Stimulated activated CD4-positive, alpha-beta T cell treated with anti-CD3 and anti-CD28 coated beads, Interleukin-15, amount 100 ng/mL, for 48 hours (primary cell): ENCODE measurements around the gene CEPT1.
"Not testable (repeated sequence)": the region's sequence is repeated elsewhere in the genome, so short reads cannot be mapped to it uniquely, and the experiment has no call there.

Experiments used
- DNase-seq, 2 donors: peaks; one replicate each; pipeline ENCODE4 v3.0.0-alpha.2; 2020; ENCODE audit warnings: low read depth in 2 of 2

CEPT1 gene

DNA sequence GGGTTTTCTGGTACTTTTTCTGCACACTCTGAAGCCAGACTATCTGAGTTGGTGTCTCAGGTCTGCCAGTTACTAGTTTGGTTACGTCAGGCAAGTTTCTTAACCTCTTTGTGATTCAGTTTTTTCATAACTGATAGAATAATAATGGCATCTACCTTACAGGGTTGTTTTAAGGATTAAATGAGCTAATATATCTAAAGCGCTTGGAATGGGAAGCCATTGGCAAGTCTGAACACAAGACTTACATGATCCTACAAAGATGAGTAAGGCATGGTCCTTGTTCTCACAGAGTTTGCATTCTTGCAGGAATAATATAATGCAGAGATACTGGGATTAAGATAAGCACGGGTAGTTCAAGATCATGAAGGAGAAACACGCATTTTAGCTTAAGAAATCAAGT, 69.6 kb downstream of the CEPT1 start:
- no peak for DNase-seq

- no peak for DNase-seq
Measured at GRCh38 chr1:111211921-111212320, 71.9 kb downstream of the CEPT1 start.

DNA sequence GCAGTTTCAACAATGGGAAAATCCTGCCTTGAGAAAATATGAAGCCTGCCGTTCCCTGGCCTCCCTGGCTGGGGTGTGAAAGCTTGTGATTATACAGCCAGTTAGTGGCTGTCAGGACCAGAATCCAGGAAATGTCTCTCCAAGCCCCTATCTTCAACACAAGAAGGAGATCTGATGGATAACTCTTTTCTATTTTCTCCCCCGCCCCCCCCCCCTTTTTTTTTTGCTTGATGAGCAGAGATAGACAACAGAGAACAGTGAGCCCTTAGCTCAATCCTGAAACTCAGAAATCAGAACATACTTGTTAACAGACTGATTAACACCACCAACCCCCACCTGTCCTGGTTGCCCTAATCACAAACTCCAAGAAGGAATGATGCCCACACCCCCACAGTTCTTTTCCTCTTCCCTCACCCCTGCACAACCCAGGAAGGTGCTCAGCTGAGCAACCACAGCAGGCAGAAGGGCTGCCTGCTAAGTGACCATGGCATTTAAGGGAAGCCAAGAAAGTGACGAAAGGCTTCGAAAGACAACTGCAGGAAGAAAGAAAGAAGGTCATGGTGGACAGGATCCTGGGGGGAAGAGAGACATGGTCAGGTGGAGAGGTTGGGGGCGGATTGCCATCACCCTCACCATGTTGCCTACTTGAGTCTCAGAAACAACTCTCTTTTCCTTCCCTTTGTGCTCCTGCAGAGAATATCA, 72.8 kb downstream of the CEPT1 start:
- no peak for DNase-seq

GRCh38 chr1:111213412-111213811, 73.4 kb downstream of the CEPT1 start:
- no peak for DNase-seq

DNA sequence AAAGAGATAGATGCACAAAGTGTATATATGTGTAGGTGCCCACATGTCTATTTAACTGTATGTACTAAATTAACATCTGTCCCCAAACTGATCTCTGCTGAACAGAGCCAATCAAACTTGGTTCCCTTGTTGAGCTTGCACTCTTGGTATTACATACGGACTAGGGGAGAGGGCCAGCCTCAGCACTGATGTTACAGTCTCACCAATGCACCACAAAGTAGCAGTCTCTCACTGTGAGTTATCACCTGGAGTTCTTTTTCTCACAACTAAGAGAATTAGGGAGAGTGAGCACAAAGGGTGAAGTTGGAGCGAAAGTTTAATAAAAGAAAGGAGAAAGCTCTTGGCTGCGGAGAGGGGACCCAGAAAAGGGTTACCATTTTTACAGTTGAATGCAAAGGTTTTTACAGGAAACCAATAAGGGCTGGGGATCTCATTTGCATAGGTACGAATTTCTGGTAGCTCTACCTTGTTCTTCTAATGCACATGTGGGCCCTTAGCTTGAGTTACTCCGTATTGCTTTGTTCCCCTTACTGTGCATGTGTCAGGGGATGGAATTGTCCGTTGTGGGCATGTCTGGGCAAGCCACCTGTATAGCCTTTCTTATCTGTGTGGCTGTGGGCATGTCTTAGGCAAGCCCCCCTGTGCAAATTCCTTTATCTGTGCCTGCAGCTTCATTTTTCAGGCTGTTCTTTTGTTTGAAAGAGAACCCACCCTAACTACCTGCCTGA, 74.2 kb downstream of the CEPT1 start:
- DNase-seq: no peak

GRCh38 chr1:111214884-111215283, 74.9 kb downstream of the CEPT1 start:
- peak in 1 of 2 donors; percentile 49 for DNase-seq

DNA sequence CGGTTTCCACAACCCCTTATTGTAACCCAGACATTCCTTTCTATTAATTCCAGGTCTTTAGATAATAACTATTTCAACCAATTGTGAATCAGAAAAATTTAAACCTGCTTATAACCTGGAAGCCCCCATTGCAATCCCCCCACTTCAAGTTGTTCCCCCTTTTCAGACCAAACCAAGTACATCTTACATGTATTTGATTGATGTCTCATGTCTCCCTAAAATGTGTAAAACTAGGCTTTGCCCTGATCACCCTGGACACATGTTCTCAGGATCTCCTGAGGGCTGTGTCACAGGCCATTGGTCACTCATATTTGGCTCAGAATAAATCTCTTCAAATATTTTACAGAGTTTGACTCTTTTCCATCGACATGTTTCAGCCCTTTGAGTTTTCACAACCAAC, 75.3 kb downstream of the CEPT1 start:
- DNase-seq: not testable (repeated sequence)

DNA sequence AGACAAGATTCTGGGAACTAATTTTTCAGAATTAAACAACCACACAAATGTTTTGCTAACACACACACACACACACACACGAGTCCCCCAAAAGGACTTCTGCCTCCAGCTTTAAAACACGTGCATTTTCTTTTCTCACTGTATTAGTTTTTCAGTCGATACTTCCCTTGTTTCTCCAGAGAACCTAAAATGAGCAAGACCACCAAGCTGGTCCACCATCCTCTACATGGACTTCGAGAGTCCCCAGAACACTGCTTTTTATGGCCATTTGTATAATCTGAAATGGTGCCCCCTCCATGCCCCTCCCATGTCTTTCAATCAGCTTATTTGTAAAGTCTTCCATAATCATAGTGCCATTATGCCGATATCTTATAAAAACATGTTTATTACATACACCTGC, 76.7 kb downstream of the CEPT1 start:
- DNase-seq: no peak

GRCh38 chr1:111217183-111217910, 77.3 kb downstream of the CEPT1 start:
- no peak for DNase-seq

DNA sequence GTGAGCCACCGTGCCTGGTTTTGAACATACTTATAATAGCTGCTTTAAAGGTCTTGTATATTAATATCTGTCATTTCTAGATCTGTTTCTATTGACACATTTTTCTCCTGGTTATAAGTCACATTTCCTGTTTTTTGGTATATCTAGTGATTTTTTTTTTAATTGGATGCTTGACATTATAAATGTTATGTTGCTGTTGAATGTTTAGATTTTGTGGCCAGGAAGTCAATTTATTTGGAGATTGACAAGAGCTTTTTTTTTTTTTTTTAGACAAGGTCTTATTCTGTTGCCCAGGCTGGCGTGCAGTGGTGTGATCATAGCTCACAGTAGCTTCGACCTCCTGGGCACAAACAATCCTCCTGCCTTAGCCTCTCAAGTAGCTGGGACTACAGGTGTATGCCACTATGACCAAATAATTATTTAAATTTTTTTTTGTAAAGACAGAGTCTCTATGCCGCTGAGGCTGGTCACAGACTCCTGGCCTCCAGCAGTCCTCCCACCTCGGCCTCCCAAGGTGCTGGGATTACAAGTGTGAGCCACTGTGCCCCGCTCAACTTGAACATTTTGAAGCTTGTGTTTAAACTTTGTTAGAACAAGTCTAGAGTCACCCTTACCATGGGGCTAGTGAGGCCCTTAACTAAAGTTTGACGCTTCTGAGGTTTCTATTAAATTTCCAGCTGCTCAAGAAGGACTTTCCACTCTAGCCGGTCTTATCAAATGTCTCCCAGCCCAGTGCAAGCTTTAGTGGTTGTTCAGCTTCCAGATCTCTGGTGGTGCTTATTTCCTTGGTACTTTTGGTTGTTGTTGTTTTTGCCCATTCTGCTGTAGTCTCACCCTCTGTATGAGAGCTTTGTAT, 78.9 kb downstream of the CEPT1 start:
- DNase-seq: no peak

DNA sequence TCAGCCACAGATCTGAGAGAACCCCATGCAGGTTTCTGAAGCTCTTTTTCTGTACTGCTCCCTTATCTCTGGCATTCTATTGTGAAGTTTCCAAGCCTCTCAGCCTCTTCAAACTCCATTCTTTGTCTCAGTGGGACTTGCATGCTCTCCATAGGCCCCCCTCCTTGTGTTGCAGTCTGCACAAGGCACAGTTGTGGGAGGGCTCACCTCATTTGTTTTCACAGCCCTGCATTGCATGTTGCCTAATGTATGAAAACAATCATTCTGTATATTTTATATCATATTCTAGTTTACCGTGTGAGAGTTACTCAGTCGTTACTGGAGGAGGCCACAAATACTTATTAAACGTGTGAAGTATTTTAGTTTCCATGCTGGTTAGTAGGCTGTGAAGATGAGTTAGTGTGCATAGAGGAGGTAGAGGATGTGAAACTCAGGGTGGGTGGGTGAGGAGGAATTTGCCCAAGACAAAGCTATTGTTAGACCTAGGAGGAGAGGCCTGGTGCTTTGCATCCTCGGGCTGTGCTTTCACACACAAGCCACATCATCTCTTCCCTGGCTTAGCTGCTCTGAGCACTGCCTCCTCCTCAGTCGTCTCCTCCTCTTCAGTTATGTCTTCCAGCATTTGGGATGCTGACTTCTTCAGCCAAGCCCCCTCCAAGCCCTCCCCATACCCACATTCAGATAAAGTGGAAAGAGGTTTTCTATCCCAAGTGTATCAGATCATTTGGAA, 79.7 kb downstream of the CEPT1 start:
- no peak for DNase-seq

- no peak for DNase-seq
Measured at GRCh38 chr1:111220302-111220890, 80.4 kb downstream of the CEPT1 start.

- no peak for DNase-seq
Measured at GRCh38 chr1:111221276-111221632, 81.2 kb downstream of the CEPT1 start.

GRCh38 chr1:111221633-111222291, 81.7 kb downstream of the CEPT1 start:
- no peak for DNase-seq

GRCh38 chr1:111222308-111223125, 82.5 kb downstream of the CEPT1 start:
- DNase-seq: peak; percentile 65 to 83

GRCh38 chr1:111223126-111223685, 83.2 kb downstream of the CEPT1 start:
- no peak for DNase-seq

GRCh38 chr1:111225091-111225490, 85.1 kb downstream of the CEPT1 start:
- DNase-seq: no peak

DNA sequence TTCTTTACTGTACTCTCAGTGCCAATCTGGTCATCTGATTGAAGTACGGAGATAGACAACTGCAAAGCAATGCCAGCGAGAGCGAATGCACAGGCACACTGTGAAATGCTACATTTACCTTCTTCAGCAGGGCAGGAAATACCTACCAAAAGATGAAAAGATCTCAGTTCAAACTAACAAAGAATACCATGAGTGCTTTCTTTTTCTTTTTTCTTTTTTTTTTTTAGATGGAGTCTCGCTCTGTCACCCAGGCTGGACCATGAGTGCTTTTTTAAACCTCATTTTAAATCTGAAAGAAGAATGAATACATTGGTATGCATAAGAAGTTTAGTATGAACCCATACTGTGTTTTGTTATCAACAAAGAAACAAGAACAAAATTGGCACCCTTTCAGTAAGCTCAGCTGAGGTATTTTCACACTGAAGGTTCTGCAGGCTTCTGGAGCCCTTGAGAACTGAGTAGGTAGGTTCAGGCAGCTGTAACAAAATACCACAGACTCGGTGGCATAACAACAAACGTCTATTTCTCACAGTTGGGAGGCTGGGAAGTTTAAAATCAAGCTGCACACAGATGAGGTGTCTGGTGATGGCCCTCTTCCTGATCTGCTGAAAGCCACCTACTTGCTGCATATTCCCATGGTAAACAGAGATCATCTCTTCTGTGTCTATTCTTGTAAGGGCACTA, 85.8 kb downstream of the CEPT1 start:
- DNase-seq: no peak
